Suprapubic skin (tissue), 4 donors: ENCODE results near the gene TDRD9. TPM values are rescaled to one million over a fixed set of nuclear protein-coding genes. Genes with fewer than 3 reads are reported as not detected.

Experiments
- DNase-seq, 2 donors: peaks; one replicate each; pipeline ENCODE4 v3.0.0-alpha.2; 2019; ENCODE audit warnings: low spot score in 2 of 2
- H3K27ac ChIP-seq: fragments of 200-600 bp; sonication (generic); one replicate; pipeline ENCODE4 v1.5.1; 2019
- H3K27me3 ChIP-seq: fragments of 200-600 bp; sonication (generic); one replicate; pipeline ENCODE4 v1.5.1; 2019
- H3K36me3 ChIP-seq: fragments of 200-600 bp; sonication (generic); one replicate; pipeline ENCODE4 v1.5.1; 2019
- H3K4me1 ChIP-seq: fragments of 200-600 bp; sonication (generic); one replicate; pipeline ENCODE4 v1.5.1; 2019
- H3K4me3 ChIP-seq: fragments of 200-600 bp; sonication (generic); one replicate; pipeline ENCODE4 v1.5.1; 2019; ENCODE audit warnings: mild to moderate bottlenecking
- H3K9me3 ChIP-seq: fragments of 200-600 bp; sonication (generic); one replicate; pipeline ENCODE4 v1.5.1; 2019
- EP300 ChIP-seq: sonication (generic); formaldehyde crosslinking; IDR thresholded peaks from one replicate; pipeline ENCODE4 v1.6.1; 2017; ENCODE audit warnings: antibody characterized with exemption
- POLR2A ChIP-seq, 2 donors: fragments of 450-650 bp; IDR thresholded peaks; one replicate each; pipeline ENCODE4 v1.6.1; 2017; ENCODE audit warnings: antibody characterized with exemption in 2 of 2, mild to moderate bottlenecking in 2 of 2, moderate library complexity in 2 of 2
- POLR2AphosphoS5 ChIP-seq, 3 donors: sonication (generic); formaldehyde crosslinking; IDR thresholded peaks; one replicate each; pipeline ENCODE4 v1.6.1; 2017; ENCODE audit warnings: antibody characterized with exemption in 3 of 3
- WGBS: methylation state at CpG from one replicate; pipeline ENCODE4 v1.1.5; 2018; 5-methylcytosine and 5-hydroxymethylcytosine counted together
- total RNA-seq, 4 donors: library from RNA; depleted of rRNA; stranded (reverse); fragments of >200 nt; gene quantifications; one replicate each; pipeline ENCODE4 v1.1.0, GENCODE V29; 2016
- TF ChIP-seq, protein P1 (sequence below), 2 donors: fragments of 200-600 bp in 1 of 2; fragments of 450-650 bp in 1 of 2; sonication (generic) in 1 of 2; IDR thresholded peaks; one replicate each; pipeline ENCODE4 v1.5.1; 2016 to 2019; ENCODE audit warnings: antibody characterized with exemption in 2 of 2, mild to moderate bottlenecking in 1 of 2, moderate library complexity in 1 of 2

Gene TDRD9
- total RNA-seq, 4 donors from 2014 or later, result 1.0 to 1.7 TPM; not detected in 2

DNA sequence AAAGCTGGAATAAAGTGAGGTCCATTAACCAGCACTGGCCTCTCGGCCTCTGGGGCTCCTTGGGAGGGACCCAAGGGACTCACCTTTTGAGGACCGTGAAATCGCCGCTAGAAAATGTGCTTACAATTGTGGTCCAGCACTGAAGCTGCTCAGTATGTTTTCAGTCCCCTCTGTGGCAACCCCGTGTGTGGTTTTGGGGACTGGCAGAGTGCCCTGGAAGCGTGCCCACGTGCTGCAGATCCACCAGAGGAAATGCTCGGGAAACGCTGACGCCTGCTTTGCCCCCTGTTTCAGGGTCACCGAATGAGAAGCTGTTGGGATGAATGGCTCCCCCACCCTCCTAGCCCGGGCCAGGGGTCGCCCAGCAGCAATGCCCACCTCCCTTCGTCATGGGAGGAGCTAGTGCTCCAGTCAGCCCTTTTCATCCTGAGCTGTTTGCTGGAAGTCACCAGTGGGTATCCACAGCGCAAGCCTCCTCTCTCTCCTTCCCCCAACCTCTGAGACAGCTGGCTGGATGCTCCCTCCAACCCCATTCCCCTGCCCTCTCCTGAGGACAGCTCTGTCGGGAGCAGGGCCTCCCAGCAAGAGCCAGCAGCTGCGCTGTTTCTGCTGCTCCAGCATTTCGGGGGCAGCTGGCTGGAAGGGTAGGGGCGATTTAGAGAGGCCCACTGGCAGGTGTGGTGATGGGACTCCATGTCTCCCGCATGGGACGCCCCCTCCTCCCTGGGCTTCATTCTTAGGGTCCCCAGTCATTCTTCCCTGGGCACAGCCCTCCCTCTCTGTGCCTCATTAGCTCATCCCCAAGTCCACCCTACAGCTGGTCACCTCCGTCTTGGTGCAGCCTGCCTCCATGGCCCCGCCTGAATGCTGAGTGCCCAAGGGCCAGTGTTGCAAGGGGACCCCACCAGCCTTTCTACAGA, 47.6 kb upstream of the TDRD9 start:
- DNase-seq, result peak; percentile 88 to 92

GRCh38 chr14:103881268-103882201, 46.7 kb upstream of the TDRD9 start:
- H3K4me3 ChIP-seq, result no peak overlapping the region

More for the DNA sequence above, 47.6 kb upstream of the TDRD9 start:
- peak overlapping the region; percentile 23 for H3K4me3 ChIP-seq
- H3K9me3 ChIP-seq, result no peaks in the 10 kb centered on the region
- H3K36me3 ChIP-seq, result no peaks in the 10 kb centered on the region
- H3K4me1 ChIP-seq, result peaks cover 35% of the 10 kb centered on the region
- 36% methylated on average over 12 of the region's 23 CpGs for WGBS
- no peaks in the 10 kb centered on the region for H3K27me3 ChIP-seq
- no peak for TF ChIP-seq POLR2AphosphoS5 (IDR thresholded peaks at IDR 0.05)
- TF ChIP-seq EP300, result no peak
- no peak for TF ChIP-seq POLR2A (IDR thresholded peaks at IDR 0.05)
- TF ChIP-seq, protein P1, sequence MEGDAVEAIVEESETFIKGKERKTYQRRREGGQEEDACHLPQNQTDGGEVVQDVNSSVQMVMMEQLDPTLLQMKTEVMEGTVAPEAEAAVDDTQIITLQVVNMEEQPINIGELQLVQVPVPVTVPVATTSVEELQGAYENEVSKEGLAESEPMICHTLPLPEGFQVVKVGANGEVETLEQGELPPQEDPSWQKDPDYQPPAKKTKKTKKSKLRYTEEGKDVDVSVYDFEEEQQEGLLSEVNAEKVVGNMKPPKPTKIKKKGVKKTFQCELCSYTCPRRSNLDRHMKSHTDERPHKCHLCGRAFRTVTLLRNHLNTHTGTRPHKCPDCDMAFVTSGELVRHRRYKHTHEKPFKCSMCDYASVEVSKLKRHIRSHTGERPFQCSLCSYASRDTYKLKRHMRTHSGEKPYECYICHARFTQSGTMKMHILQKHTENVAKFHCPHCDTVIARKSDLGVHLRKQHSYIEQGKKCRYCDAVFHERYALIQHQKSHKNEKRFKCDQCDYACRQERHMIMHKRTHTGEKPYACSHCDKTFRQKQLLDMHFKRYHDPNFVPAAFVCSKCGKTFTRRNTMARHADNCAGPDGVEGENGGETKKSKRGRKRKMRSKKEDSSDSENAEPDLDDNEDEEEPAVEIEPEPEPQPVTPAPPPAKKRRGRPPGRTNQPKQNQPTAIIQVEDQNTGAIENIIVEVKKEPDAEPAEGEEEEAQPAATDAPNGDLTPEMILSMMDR (IDR thresholded peaks at IDR 0.05), result no peak
- peak overlapping the region; percentile 68 for H3K27ac ChIP-seq

GRCh38 chr14:103882503-103883262, 45.6 kb upstream of the TDRD9 start:
- TF ChIP-seq POLR2A (IDR thresholded peaks at IDR 0.05) (no peak), EP300 (no peak), POLR2AphosphoS5 (IDR thresholded peaks at IDR 0.05) (no peak)
- TF ChIP-seq, protein P1 (IDR thresholded peaks at IDR 0.05), result no peak
- Histone ChIP-seq H3K27me3 (no peaks in the 10 kb centered on the region), H3K4me1 (peaks cover 41% of the 10 kb centered on the region), H3K27ac (no peak overlapping the region), H3K36me3 (no peaks in the 10 kb centered on the region), H3K9me3 (no peaks in the 10 kb centered on the region), H3K4me3 (no peak overlapping the region)
- WGBS, result 58% methylated on average over 13 of the region's 20 CpGs
- DNase-seq, result peak in 1 of 2 donors; percentile 59

More at GRCh38 chr14:103881268-103882201, 46.7 kb upstream of the TDRD9 start:
- H3K27ac ChIP-seq, result no peak overlapping the region
- peaks cover 35% of the 10 kb centered on the region for H3K4me1 ChIP-seq
- WGBS, result 78% methylated on average over 18 of the region's 31 CpGs
- TF ChIP-seq EP300, result no peak
- no peak for TF ChIP-seq POLR2A (IDR thresholded peaks at IDR 0.05)
- DNase-seq, result peak in 1 of 2 donors; percentile 64
- H3K36me3 ChIP-seq, result no peaks in the 10 kb centered on the region
- no peaks in the 10 kb centered on the region for H3K27me3 ChIP-seq
- H3K9me3 ChIP-seq, result no peaks in the 10 kb centered on the region

DNA sequence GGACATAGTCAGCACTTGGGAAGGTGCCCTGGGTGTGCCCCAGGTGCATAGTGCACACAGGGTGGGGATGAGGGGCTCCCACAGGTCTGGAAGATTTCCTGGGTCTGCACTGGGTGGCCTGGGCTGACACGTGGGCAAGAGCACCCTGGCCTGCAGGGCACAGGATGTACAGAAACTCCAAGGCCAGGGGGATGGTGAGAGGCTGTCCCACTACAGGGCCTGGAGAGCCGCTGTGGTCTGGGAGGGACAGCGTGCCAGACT, 45.1 kb upstream of the TDRD9 start:
- no peak for DNase-seq
- H3K27ac ChIP-seq, result no peak overlapping the region
- no peak for TF ChIP-seq POLR2A (IDR thresholded peaks at IDR 0.05)
- no peak for TF ChIP-seq POLR2AphosphoS5 (IDR thresholded peaks at IDR 0.05)
- TF ChIP-seq, protein P1 (IDR thresholded peaks at IDR 0.05), result no peak
- TF ChIP-seq EP300, result no peak
- WGBS, result 75% methylated on average over 2 of the region's 3 CpGs
- no peaks in the 10 kb centered on the region for H3K36me3 ChIP-seq
- no peak overlapping the region for H3K4me3 ChIP-seq
- H3K9me3 ChIP-seq, result no peaks in the 10 kb centered on the region
- H3K27me3 ChIP-seq, result no peaks in the 10 kb centered on the region
- peaks cover 41% of the 10 kb centered on the region for H3K4me1 ChIP-seq

- Histone ChIP-seq H3K4me3 (no peak overlapping the region), H3K9me3 (no peaks in the 10 kb centered on the region), H3K36me3 (no peaks in the 10 kb centered on the region), H3K27me3 (no peaks in the 10 kb centered on the region), H3K4me1 (peaks cover 42% of the 10 kb centered on the region), H3K27ac (no peak overlapping the region)
- WGBS, result 96% methylated on average over 3 of the region's 9 CpGs
- TF ChIP-seq EP300 (no peak), POLR2A (IDR thresholded peaks at IDR 0.05) (no peak), POLR2AphosphoS5 (IDR thresholded peaks at IDR 0.05) (no peak)
- TF ChIP-seq, protein P1 (IDR thresholded peaks at IDR 0.05), result no peak
- no peak for DNase-seq
Observed at GRCh38 chr14:103884854-103885253, 43.4 kb upstream of the TDRD9 start.
